HG03025 (cell line): ENCODE results near the gene ABHD2.
"Not testable (repeated sequence)": the region's sequence is repeated elsewhere in the genome, so short reads cannot be mapped to it uniquely, and the experiment has no call there.

ENCODE experiments used
- ATAC-seq: cut with Tn5 transposase; IDR thresholded peaks from one replicate; pipeline ENCODE4 v1.9.1; 2021; ENCODE audit warnings: mild to moderate bottlenecking, moderate library complexity; ENCODE audit not compliant: unreplicated experiment, low FRiP score

The ABHD2 gene

GRCh38 chr15:89118481-89118989, 30.3 kb downstream of the ABHD2 start:
- ATAC-seq, result no peak

- no peak for ATAC-seq
Observed at GRCh38 chr15:89119489-89120478, 31.5 kb downstream of the ABHD2 start.

GRCh38 chr15:89120479-89121000, 32.3 kb downstream of the ABHD2 start:
- ATAC-seq, result not testable (repeated sequence)

- ATAC-seq, result no peak
Observed at GRCh38 chr15:89121414-89121813, 33.2 kb downstream of the ABHD2 start.

- ATAC-seq, result no peak
Observed at GRCh38 chr15:89122505-89123180, 34.4 kb downstream of the ABHD2 start.

DNA sequence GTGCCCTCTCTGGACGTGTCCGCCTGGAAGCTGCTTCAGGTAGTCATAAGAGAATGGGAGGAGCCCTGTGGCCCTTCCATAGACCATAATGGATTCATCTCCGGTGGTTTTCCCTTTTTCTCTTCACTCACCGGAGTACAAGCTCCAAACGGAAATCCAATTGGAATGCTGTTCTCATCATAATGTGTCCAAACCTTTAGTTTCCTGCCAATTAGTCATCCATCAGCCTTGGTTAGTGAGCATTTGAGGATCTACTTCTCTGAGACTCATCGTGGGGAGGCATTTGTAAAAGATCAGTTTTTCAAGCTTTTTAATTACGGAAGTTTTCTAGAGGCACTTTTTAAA, 34.9 kb downstream of the ABHD2 start:
- ATAC-seq, result no peak

DNA sequence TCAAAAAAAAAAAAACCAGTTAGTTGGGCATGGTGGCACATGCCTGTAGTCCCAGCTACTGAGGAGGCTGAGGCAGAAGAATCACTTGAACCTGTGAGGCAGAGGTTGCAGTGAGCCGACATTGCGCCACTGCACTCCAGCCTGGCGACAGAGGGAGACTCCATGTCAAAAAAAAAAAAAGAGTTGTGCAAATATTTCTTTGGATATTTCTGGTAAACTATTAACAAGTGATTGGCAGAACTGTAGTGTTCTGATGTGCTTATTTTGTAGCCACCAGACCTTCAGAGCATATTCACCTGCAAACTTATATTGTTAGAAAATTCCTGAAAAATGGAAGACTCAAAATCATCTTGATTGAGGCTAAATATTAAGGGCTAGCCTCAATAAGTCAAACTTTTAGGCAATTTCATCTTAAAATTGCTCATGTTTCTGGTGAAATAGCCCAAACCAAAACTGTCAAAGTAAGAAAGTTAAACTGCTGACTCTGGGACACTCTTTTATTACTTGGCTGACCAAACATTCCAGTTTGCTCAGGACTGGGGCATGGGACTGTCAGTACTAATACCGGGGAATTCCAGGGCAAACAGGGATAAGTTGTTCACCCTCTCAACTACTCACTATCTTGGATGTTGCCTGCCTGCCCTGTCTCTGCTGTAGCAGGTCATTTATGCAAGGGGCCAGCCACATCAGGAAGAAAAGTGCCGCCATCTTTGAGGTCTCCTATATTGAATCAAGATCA, 37.0 kb downstream of the ABHD2 start:
- ATAC-seq, result no peak

DNA sequence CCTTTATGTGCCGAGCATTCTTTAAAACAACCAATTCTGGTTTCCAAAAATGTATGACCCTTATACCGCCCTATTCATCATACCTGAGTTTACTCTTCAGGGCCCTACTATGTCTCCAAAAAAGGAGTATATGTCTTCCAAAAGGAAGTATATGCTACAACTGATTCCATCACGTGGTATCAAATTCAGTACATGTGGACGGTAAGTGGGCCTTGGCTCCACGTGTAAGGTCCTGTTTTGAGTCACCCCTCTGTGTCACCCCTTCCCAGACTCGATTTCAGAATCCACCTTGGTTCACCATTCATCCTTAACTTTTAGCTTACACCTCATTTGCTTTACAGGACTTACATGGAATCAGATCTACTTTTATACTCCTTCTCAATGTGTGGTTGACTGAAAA, 37.8 kb downstream of the ABHD2 start:
- ATAC-seq, result no peak

GRCh38 chr15:89127054-89127702, 38.9 kb downstream of the ABHD2 start:
- ATAC-seq, result no peak

DNA sequence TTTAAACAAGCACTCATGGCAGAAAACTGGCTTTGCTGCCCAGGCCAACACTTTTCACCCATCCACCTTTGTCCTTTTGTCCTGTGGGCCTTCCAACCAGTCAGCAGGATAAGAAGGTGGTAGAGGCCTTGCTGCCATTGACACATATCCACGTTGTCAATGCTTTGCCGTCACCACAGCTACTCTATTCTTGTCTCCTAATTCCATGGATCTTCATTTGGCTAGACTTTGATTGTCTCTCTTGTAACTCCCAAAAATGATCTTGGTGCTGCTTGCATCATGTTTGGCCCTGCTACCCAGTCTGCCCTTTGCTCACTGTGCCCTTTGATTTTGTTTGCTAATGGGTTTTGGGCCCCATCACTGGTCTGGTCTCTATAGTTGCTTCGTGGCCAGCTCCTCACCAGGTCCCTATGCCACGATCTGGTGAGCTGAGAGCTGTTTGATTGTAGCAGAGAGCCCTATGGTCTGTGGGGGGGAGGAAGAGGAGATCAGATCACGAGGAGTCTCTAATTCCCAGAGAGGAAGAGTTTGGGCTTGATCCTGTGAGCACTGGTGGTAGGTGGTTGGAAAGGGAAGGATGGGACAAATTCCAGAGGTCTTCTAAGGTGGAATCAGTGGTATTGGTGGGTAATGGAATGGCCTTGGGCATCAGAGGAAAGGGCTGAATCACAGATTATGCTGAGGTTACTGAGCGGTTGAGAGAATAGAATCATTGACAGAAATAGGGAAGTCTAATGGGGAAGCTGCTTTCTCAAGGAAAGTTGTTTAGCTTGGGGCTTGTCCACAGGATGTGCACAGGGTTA, 40.3 kb downstream of the ABHD2 start:
- no peak for ATAC-seq

GRCh38 chr15:89129123-89129815, 41.0 kb downstream of the ABHD2 start:
- ATAC-seq, result no peak

GRCh38 chr15:89129816-89130134, 41.5 kb downstream of the ABHD2 start:
- ATAC-seq, result no peak

GRCh38 chr15:89130201-89130600, 41.9 kb downstream of the ABHD2 start:
- no peak for ATAC-seq

DNA sequence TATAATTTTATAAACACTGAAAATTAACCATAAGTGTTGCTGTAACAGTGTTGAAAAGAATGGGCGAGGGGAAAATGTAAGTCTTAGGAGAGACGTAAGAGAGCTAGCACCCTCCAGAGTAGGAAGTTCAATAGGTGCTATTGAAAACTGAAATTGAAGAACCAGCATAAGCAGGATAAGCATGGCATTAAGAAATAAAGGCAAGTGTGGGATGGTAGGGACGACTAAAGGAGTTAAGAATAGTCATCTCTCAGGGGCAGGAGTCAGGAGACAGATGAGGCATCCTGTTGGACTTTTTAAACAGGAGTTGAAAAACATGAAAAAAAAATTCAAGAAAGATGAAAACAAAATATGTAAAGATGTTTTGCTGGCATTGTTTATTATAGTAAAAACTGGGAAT, 43.5 kb downstream of the ABHD2 start:
- no peak for ATAC-seq

- ATAC-seq, result no peak
Observed at GRCh38 chr15:89132611-89133507, 44.6 kb downstream of the ABHD2 start.

GRCh38 chr15:89135387-89136077, 47.3 kb downstream of the ABHD2 start:
- not testable (repeated sequence) for ATAC-seq

- no peak for ATAC-seq
Observed at GRCh38 chr15:89136078-89136806, 48.0 kb downstream of the ABHD2 start.
